Activated T-cell treated with anti-CD3 and anti-CD28 coated beads, Interleukin-2, amount 50 U/mL, for 24 hours (primary cell): ENCODE measurements around the gene KCNG2.

Experiments used
- DNase-seq: peaks from one replicate; pipeline ENCODE4 v3.0.0-alpha.2; 2020
- H3K27ac Mint-ChIP-seq: 2 replicates; pipeline ENCODE4 v1.8.0; 2020; ENCODE audit warnings: mild to moderate bottlenecking, mixed read lengths
- H3K27me3 Mint-ChIP-seq: 2 replicates; pipeline ENCODE4 v1.8.0; 2020; ENCODE audit warnings: mixed read lengths
- H3K36me3 Mint-ChIP-seq: 2 replicates; pipeline ENCODE4 v1.8.0; 2020; ENCODE audit warnings: low read depth, mixed read lengths
- H3K4me1 Mint-ChIP-seq: 2 replicates; pipeline ENCODE4 v1.8.0; 2020; ENCODE audit warnings: low read depth, mixed read lengths
- H3K4me3 Mint-ChIP-seq: 2 replicates; pipeline ENCODE4 v1.8.0; 2020; ENCODE audit warnings: mild to moderate bottlenecking, moderate library complexity, mixed read lengths
- H3K9me3 Mint-ChIP-seq: 2 replicates; pipeline ENCODE4 v1.8.0; 2020; ENCODE audit warnings: mixed read lengths

KCNG2 gene

DNA sequence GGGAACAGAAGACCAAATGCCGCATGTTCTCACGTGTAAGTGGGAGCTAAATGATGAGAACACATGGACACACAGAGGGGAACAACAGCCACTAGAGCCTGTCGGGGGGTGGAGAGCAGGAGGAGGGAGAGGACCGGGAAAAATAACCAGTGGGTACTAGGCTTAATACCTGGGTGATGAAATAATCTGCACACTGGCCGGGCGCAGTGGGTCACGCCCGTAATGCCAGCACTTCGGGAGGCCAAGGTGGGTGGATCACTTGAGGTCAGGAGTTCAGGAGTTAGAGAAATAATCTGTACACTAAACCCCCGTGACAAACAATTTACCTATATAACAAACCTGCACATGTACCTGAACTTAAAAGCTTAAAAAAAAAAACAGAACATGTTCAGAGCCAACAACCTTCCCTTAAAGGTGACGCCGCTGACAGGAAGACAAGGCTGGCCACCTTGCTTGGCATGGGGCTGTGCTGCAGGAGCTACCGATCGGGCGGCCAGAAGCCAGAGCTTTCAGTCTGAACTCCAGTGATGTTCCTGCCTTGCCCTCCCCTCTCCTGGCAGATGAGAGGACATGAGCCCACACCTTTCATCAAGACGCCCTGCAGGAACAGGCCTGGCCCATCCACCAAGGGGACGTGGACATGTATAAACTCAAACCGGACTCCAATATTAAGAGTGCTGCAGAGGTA, 142.5 kb downstream of the KCNG2 start:
- H3K27ac Mint-ChIP-seq: no peak overlapping the region
- peaks cover 21% of the 10 kb centered on the region for H3K4me1 Mint-ChIP-seq
- H3K9me3 Mint-ChIP-seq: peaks cover 4% of the 10 kb centered on the region
- no peak for DNase-seq
- H3K27me3 Mint-ChIP-seq: no peaks in the 10 kb centered on the region
- H3K4me3 Mint-ChIP-seq: no peak overlapping the region
- peaks cover 79% of the 10 kb centered on the region for H3K36me3 Mint-ChIP-seq

DNA sequence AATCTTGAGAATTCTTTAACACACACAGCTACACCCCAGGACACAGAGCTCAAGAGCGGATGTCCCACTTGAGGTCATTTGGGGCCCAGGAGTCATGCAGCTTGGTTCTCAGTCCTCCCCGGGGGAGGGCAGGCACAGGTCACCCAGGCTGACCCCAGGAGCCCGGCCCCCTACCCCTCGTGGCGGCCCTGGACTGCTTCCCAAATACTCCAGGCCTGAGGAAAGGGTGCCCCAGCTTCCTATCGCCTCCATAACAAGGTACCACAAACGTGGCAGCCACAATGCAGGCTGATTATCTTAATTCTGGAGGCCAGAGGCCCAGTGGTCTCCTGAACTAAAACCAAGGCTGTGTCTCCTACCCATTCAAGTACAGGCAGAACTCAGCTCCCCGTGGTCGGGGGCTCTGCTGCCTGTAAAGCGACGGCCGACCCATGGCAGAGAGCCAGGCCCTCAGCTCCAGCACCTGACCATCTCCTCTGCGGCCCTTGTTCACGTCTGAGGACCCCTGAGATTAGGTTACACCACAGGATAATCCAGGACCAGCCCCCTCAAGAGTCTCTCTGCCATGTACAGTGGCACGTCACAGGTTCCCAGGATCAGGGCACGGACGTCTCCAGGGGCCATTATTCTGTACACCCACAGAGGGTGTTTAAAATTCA, 143.2 kb downstream of the KCNG2 start:
- H3K9me3 Mint-ChIP-seq: peaks cover 4% of the 10 kb centered on the region
- H3K4me1 Mint-ChIP-seq: peaks cover 26% of the 10 kb centered on the region
- H3K4me3 Mint-ChIP-seq: no peak overlapping the region
- H3K27ac Mint-ChIP-seq: no peak overlapping the region
- H3K27me3 Mint-ChIP-seq: no peaks in the 10 kb centered on the region
- H3K36me3 Mint-ChIP-seq: peaks cover 74% of the 10 kb centered on the region
- DNase-seq: no peak

DNA sequence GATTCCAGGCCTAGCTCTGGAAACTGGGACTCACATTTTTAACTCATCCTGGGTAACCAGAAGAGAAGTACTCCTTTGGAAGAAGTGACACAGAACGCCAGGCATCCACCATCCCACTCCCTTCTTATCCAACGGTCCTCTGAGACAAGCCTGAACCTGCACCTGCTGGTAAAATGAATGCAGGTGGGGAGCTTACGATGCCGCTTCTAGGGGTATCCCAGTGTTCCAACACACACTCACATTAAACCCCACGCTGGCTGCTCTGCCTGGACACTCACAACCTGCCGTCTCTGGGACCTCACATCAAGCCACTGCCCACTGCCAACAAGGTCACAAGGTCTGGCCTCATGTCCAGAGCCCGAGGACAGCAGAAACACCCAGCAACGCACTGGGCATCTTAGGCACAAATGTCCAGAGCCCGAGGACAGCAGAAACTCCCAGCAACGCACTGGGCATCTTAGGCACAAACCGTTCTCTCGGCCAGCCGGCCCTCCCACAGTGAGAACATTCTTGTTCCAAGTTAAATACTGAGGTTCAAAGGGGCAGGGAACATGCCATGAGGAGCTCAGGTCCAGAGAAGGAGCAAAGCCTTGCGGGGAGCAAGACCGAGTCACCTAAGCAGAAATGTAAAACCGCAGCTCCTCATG, 143.9 kb downstream of the KCNG2 start:
- Mint-ChIP-seq H3K9me3 (peaks cover 4% of the 10 kb centered on the region), H3K36me3 (peaks cover 73% of the 10 kb centered on the region), H3K27me3 (no peaks in the 10 kb centered on the region), H3K4me1 (peaks cover 31% of the 10 kb centered on the region), H3K27ac (no peak overlapping the region), H3K4me3 (no peak overlapping the region)
- DNase-seq: peak; percentile 16

DNA sequence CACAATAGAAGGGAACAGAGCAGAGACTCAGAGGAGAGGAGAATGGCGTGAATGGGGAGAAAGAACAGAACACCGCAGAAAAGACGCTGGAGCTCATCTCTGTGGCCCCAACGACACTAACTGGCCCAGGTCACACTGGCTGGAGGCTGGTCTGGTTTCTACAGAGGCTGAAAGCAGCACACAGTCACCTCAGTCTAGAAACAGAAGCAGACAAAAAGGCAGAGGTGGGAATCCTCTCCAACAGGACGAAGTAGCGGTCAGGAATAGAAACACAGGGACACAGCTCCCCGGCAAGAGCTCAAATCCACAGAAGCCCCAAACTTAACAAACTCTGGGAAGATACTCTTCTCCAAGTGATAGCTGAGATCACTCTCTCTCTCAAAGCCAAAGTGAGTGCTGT, 144.5 kb downstream of the KCNG2 start:
- Mint-ChIP-seq H3K4me3 (no peak overlapping the region), H3K9me3 (peaks cover 4% of the 10 kb centered on the region), H3K27ac (no peak overlapping the region), H3K4me1 (peaks cover 34% of the 10 kb centered on the region), H3K36me3 (peaks cover 70% of the 10 kb centered on the region), H3K27me3 (no peaks in the 10 kb centered on the region)
- DNase-seq: no peak

DNA sequence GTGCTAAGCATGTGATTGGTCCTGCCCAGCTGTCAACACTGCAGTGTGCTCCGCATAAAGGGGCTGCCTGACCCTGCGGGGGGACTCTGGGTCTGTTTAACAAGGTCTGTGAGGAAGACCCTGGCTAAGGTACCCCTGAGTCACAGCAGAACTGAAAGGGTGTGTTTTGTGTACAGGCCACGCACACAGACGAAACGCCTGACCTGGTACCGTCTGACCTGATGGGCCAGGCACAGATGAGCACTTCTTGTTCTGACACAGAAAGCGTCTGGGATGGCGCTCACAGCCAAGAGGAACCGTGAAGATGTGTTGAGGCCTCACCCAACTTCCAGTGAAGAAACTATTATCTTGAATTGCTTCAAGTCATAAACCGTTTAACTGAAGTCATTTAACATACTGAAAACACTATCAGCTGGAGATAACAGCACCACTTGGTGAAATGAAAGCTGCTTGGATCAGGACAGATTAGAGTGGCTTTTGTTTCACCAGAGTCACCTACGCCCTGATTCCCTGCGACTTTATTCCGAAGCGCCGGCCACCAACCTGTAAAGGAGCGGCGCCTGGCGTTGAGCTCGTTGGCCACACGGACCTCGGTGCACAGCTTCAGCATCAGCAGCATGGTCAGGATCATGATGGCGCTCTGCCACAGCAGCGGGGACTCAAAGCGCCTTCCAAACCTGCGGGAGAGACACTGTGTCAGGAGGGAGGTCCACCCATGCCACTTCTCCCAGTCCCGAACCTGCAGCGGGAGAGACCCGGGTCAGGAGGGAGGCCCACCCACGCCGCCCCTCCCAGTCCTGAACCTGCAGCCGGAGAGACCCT, 145.3 kb downstream of the KCNG2 start:
- no peak overlapping the region for H3K4me3 Mint-ChIP-seq
- peaks cover 39% of the 10 kb centered on the region for H3K4me1 Mint-ChIP-seq
- H3K27ac Mint-ChIP-seq: no peak overlapping the region
- no peaks in the 10 kb centered on the region for H3K27me3 Mint-ChIP-seq
- peak; percentile 22 for DNase-seq
- no peaks in the 10 kb centered on the region for H3K9me3 Mint-ChIP-seq
- H3K36me3 Mint-ChIP-seq: peaks cover 63% of the 10 kb centered on the region

DNA sequence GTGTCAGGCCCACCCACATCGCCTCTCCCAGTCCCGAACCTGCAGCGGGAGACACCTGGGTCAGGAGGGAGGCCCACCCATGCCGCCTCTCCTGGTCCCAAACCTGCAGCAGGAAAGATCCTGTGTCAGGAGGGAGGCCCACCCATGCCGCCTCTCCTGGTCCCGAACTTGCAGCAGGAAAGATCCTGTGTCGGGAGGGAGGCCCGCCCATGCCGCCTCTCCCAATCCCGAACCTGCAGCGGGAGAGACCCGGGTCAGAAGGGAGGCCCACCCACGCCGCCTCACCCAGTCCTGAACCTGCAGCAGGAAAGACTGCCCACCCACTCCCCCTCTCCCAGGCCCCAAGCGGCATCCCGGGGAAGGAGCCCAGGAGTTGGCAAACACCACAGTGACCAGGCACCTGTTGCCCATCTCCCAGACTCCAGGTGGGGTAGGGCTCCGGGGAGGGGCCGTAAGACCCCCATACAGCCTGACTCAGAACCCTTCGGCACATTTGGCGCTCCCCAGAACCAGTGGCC, 145.9 kb downstream of the KCNG2 start:
- peak; percentile 28 for DNase-seq
- Mint-ChIP-seq H3K4me1 (peaks cover 45% of the 10 kb centered on the region), H3K9me3 (no peaks in the 10 kb centered on the region), H3K27ac (no peak overlapping the region), H3K36me3 (peaks cover 59% of the 10 kb centered on the region), H3K4me3 (no peak overlapping the region), H3K27me3 (no peaks in the 10 kb centered on the region)

DNA sequence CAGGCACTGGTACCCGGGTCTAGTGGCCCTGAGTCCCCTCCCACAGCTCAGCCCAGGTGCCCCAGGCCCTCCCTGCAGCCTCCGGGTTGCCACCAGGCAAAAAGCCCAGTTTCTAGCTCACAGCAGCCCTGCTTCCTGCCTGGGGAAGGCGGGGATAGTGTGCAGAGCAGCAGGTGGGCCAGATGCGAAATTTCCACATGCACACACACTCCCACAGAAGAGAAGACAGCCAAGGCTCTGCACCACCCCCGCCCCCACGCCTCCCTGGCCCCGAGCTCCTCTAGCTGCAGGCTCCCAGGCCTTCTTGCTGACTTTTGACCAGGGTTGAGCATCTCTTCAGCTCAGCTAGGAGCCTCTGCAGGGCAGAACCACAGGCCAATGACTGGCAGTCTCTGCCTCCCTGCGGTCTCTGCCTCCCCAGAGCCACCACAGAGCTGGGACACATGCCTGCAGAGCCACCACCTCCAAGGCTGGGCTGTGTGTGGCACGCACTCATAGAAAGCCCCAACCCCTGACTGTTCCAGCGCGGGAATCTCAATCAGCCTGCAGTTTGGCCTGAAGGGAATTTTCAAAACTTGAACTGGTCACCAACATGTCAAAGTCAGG, 146.5 kb downstream of the KCNG2 start:
- peaks cover 51% of the 10 kb centered on the region for H3K4me1 Mint-ChIP-seq
- no peak for DNase-seq
- H3K27me3 Mint-ChIP-seq: no peaks in the 10 kb centered on the region
- H3K4me3 Mint-ChIP-seq: no peak overlapping the region
- H3K27ac Mint-ChIP-seq: peak overlapping the region; percentile 75
- H3K9me3 Mint-ChIP-seq: no peaks in the 10 kb centered on the region
- peaks cover 59% of the 10 kb centered on the region for H3K36me3 Mint-ChIP-seq

DNA sequence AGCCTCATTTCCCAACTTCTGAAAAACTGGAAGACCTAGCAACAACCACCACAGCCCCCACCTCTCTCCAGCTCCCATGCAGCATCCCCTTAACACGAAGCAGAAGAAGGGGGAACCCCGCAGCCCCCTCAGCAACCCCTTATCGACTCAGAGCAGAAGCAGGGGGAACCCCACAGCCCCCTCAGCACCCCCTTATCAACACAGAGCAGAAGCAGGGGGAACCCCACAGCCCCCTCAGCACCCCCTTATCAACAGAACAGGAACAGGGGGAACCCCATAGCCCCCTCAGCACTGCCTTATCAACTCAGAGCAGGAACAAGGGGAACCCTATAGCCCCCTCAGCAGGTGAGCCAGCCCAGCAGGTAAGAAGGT, 147.0 kb downstream of the KCNG2 start:
- Mint-ChIP-seq H3K4me3 (no peak overlapping the region), H3K27me3 (no peaks in the 10 kb centered on the region), H3K27ac (peak overlapping the region; percentile 75), H3K9me3 (no peaks in the 10 kb centered on the region), H3K4me1 (peaks cover 54% of the 10 kb centered on the region), H3K36me3 (peaks cover 59% of the 10 kb centered on the region)
- DNase-seq: no peak

DNA sequence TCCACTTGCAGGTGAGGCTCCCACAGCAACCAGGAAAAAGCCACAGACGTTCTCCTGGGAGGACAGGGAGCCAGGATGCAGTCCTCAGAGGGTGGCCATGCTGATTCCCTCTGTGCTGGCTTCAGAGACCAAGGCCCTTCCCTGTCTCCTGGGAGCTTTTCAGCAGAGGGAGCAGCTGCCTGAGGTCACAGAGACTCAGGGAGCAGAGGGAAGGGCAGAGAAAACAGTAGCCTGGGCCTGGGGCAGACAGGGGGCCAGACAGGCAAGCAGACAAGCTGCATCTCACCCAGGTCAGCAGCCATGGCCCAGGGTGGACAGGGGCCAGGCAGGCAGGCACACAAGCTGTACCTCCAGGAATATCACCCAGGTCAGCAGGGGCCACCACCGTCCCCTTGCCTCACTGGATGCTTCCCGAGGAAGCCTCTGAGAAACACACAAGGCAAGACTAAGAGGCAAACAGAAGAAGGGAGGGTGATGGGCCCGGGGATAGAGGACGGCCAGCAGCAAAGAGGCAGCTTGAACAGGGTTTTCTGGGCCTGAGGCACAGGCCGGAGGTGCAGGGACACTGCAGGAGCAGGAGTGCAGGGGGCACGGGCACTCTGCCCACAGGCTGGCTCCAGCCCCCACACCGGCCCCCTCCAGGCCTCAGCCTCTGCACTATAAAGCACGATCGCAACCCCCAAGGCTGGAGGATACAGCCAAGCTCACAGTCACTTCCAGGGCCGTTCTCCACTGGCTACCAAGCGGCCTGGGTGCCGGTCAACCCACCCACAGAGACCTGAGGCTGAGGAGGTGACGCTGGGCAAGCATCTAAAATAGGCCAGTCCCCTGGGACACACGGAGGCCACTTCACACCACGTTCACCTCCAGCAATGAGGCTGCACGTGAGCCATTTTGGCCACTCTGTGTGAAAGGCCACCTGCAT, 147.6 kb downstream of the KCNG2 start:
- no peak for DNase-seq
- Mint-ChIP-seq H3K27ac (no peak overlapping the region), H3K4me1 (peaks cover 60% of the 10 kb centered on the region), H3K4me3 (no peak overlapping the region), H3K27me3 (no peaks in the 10 kb centered on the region), H3K9me3 (no peaks in the 10 kb centered on the region), H3K36me3 (peaks cover 58% of the 10 kb centered on the region)

DNA sequence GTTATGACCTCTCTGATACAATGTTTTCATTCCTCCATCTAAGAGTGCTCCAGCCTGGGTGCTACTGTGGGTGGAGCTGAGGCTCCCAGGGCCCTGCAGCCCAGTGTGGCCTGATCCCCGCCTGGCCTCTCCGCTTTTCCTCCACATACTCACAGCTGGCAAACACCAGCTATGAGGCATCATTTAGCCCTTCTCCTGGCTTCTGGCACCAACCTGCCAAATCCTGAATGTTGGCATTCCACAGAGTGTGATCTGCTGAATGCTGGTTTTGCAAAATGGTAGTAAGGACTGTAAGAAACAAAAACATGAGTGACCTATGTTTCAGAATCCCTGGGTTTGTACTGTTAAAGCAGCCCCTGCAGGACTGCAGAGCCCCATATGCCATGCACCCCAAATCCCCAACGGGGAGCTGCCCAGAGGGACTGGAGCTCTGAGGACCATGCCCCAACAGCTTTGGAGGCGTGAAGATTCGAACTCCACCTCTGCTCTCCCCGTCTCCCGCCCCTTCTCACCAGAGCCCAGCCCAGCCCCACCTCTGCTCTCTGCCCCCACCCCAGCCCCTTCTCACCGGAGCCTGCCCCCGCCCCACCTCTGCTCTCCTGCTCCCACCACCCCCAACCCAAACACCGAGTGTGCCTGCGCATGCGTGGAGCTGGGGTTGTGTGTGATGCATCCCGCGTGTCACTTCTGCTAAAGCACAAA, 149.5 kb downstream of the KCNG2 start:
- Mint-ChIP-seq H3K4me3 (no peak overlapping the region), H3K27ac (no peak overlapping the region), H3K36me3 (peaks cover 43% of the 10 kb centered on the region), H3K27me3 (no peaks in the 10 kb centered on the region), H3K9me3 (no peaks in the 10 kb centered on the region), H3K4me1 (peaks cover 62% of the 10 kb centered on the region)
- DNase-seq: no peak

DNA sequence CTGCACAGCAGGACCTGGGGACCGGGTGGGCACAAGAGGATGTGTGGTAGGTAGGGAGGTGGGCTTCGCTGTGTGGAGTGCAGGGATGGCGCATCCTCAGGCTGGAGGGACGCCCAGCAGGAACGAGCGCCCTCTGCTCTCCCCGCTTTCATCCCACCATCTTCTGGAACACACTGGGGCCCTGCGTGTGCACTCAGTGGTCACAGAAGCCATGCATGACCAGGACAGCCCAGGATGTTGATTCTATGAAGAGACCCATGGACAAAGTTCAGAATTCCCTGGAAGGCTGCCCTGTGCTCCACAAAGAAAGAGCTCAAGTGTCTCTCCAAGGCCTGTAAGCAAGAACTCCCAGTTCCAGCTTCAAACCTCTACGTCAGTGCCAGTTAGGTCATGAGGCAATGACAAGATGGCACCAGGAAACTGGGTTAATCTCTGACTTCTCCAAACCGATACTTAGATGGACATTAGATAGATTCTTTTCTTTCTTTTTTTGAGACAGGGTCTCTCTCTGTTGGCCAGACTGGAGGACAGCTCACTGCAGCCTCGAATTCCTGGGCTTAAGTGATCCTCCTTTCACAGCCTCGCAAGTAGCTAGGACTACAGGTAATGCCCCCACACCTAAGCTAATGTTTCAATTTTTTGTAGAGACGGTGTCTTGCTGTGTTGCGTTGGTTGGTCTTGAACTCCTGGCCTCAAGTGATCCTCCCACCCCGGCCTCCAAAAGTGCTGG, 150.3 kb downstream of the KCNG2 start:
- no peak for DNase-seq
- no peaks in the 10 kb centered on the region for H3K9me3 Mint-ChIP-seq
- peaks cover 58% of the 10 kb centered on the region for H3K4me1 Mint-ChIP-seq
- H3K4me3 Mint-ChIP-seq: no peak overlapping the region
- no peak overlapping the region for H3K27ac Mint-ChIP-seq
- H3K27me3 Mint-ChIP-seq: no peaks in the 10 kb centered on the region
- peaks cover 34% of the 10 kb centered on the region for H3K36me3 Mint-ChIP-seq

DNA sequence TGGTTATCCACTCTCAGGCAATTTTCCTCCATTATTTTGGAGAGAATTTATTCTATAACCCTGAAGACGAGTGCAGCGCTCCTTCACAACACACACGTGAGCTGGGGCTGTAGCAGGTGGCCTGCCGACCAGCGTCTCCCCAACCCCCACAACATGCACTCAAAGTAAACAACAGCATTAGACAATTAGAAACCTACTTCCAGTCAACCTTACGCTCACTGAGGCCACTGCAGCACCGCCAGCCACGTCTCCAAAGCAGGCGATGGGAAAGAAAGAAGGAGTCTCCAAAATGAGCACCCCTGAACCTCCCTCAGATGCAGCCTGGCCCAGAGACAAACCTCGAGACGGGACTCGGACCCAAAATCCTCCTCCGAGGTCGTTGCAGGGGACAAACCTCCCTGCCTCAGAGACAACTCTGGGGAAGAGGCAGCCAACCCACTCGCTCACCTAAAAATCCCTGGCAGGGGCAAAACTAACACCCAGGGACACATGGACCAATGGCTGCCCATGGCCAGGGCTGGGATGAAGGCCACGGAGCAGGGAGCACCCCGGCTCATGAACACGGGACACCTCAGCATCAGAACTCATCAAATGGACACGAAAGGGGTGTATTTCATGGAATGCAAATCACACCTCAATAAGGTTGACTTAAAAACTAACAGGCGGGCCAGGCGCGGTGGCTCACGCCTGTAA, 151.1 kb downstream of the KCNG2 start:
- DNase-seq: no peak
- peak overlapping the region; percentile 83 for H3K4me3 Mint-ChIP-seq

More for the DNA sequence above, 151.1 kb downstream of the KCNG2 start:
- peaks cover 31% of the 10 kb centered on the region for H3K36me3 Mint-ChIP-seq
- no peaks in the 10 kb centered on the region for H3K9me3 Mint-ChIP-seq
- peaks cover 56% of the 10 kb centered on the region for H3K4me1 Mint-ChIP-seq
- no peak overlapping the region for H3K27ac Mint-ChIP-seq
- no peaks in the 10 kb centered on the region for H3K27me3 Mint-ChIP-seq
